ENCODE measurements around the gene MC5R.

MC5R gene

GRCh38 chr18:13823707-13824395, at the start of gene MC5R:
Gene MC5R, plus strand, starts transcription at chr18:13824149. Its CDS starts 1,617 bp downstream, at chr18:13825766.
- peak; percentile 43 to 61 for DNase-seq (ENCODE audit: low read depth in 2 of 2)

- DNase-seq (ENCODE audit: low read depth in 2 of 2), result no peak
Observed at GRCh38 chr18:13775058-13775457, 48.9 kb upstream of the MC5R start.

GRCh38 chr18:13791181-13791580, 32.8 kb upstream of the MC5R start:
- no peak for DNase-seq (ENCODE audit: low read depth in 2 of 2)

- no peak for DNase-seq (ENCODE audit: low read depth in 2 of 2)
Observed at GRCh38 chr18:13793819-13794218, 30.1 kb upstream of the MC5R start.

GRCh38 chr18:13796515-13796914, 27.4 kb upstream of the MC5R start:
- no peak for DNase-seq (ENCODE audit: low read depth in 2 of 2)

GRCh38 chr18:13797157-13797611, 26.8 kb upstream of the MC5R start:
- DNase-seq (ENCODE audit: low read depth in 2 of 2), result no peak

GRCh38 chr18:13799396-13799795, 24.6 kb upstream of the MC5R start:
- no peak for DNase-seq (ENCODE audit: low read depth in 2 of 2)

- peak in 1 of 2 donors; percentile 15 for DNase-seq (ENCODE audit: low read depth in 2 of 2)
Observed at GRCh38 chr18:13800505-13801259, 23.3 kb upstream of the MC5R start.

GRCh38 chr18:13801260-13801601, 22.7 kb upstream of the MC5R start:
- DNase-seq (ENCODE audit: low read depth in 2 of 2), result no peak

GRCh38 chr18:13804305-13804704, 19.6 kb upstream of the MC5R start:
- DNase-seq (ENCODE audit: low read depth in 2 of 2), result no peak

- no peak for DNase-seq (ENCODE audit: low read depth in 2 of 2)
Observed at GRCh38 chr18:13808294-13809042, 15.5 kb upstream of the MC5R start.

GRCh38 chr18:13809043-13809430, 14.9 kb upstream of the MC5R start:
- DNase-seq (ENCODE audit: low read depth in 2 of 2), result no peak

GRCh38 chr18:13809531-13810255, 14.3 kb upstream of the MC5R start:
- no peak for DNase-seq (ENCODE audit: low read depth in 2 of 2)

GRCh38 chr18:13810950-13811485, 12.9 kb upstream of the MC5R start:
- no peak for DNase-seq (ENCODE audit: low read depth in 2 of 2)

GRCh38 chr18:13811993-13812392, 12.0 kb upstream of the MC5R start:
- no peak for DNase-seq (ENCODE audit: low read depth in 2 of 2)

- DNase-seq (ENCODE audit: low read depth in 2 of 2), result peak; percentile 20 to 27
Observed at GRCh38 chr18:13813271-13813849, 10.6 kb upstream of the MC5R start.

GRCh38 chr18:13826209-13826608, 2.3 kb downstream of the MC5R start:
- no peak for DNase-seq (ENCODE audit: low read depth in 2 of 2)

- no peak for DNase-seq (ENCODE audit: low read depth in 2 of 2)
Observed at GRCh38 chr18:13831864-13832508, 8.0 kb downstream of the MC5R start.

GRCh38 chr18:13834496-13835015, 10.6 kb downstream of the MC5R start:
- no peak for DNase-seq (ENCODE audit: low read depth in 2 of 2)

GRCh38 chr18:13835202-13835601, 11.3 kb downstream of the MC5R start:
- DNase-seq (ENCODE audit: low read depth in 2 of 2), result no peak

- no peak for DNase-seq (ENCODE audit: low read depth in 2 of 2)
Observed at GRCh38 chr18:13836559-13836958, 12.6 kb downstream of the MC5R start.

Measured in stimulated activated CD8-positive, alpha-beta memory T cell treated with anti-CD3 and anti-CD28 coated beads, Interleukin-7, amount 100 ng/mL, for 1 hour (primary cell).